HepG2 (cell line): ENCODE measurements around the gene PLEKHA6. TPM values are rescaled to one million over a fixed set of nuclear protein-coding genes. Genes with fewer than 3 reads are reported as not detected.

ENCODE experiments used
- ATF7 ChIP-seq, 2 experiments: fragments of 450-650 bp in 1 of 2; sonication (generic) in 1 of 2; formaldehyde crosslinking in 1 of 2; IDR thresholded peaks; 2 replicates each; pipeline versions ENCODE4 v1.4.0 to v1.6.1; 2016 to 2020; ENCODE audit warnings: antibody characterized with exemption in 1 of 2, mild to moderate bottlenecking in 1 of 2, missing genetic modification reagents in 1 of 2
- CENPT ChIP-seq: sonication (generic); formaldehyde crosslinking; IDR thresholded peaks from 2 replicates; pipeline ENCODE4 v1.8.0; 2022; ENCODE audit warnings: low read depth, mild to moderate bottlenecking, moderate library complexity, missing genetic modification reagents
- FOXM1 ChIP-seq: sonication (generic); formaldehyde crosslinking; IDR thresholded peaks from 2 replicates; pipeline ENCODE4 v1.5.0; 2020; ENCODE audit warnings: missing genetic modification reagents
- GRHL1 ChIP-seq: sonication (generic); formaldehyde crosslinking; conservative IDR thresholded peaks from 2 replicates; pipeline ENCODE4 v1.8.0; 2022; ENCODE audit warnings: missing genetic modification reagents
- JARID2 ChIP-seq: sonication (generic); formaldehyde crosslinking; IDR thresholded peaks from 2 replicates; pipeline ENCODE4 v1.8.1; 2023; ENCODE audit warnings: missing genetic modification reagents, inconsistent platforms; ENCODE audit not compliant: insufficient replicate concordance
- MTF2 ChIP-seq: sonication (generic); formaldehyde crosslinking; IDR thresholded peaks from 2 replicates; pipeline ENCODE4 v1.5.0; 2020; ENCODE audit warnings: missing genetic modification reagents, borderline replicate concordance
- POLR2AphosphoS2 ChIP-seq: IDR thresholded peaks from 2 replicates; pipeline ENCODE4 v1.6.1; 2011; ENCODE audit warnings: low read depth, low read length, improper control_type of control experiment
- SALL1 ChIP-seq: sonication (generic); formaldehyde crosslinking; IDR thresholded peaks from 2 replicates; pipeline ENCODE4 v1.8.0; 2022; ENCODE audit warnings: mild to moderate bottlenecking, missing genetic modification reagents
- SIX4 ChIP-seq: sonication (generic); formaldehyde crosslinking; IDR thresholded peaks from 2 replicates; pipeline ENCODE4 v1.4.0; 2020; ENCODE audit warnings: missing genetic modification reagents
- SRSF1 ChIP-seq: fragments of 200-400 bp; formaldehyde crosslinking; optimal IDR thresholded peaks from 2 replicates; pipeline ENCODE3; 2017; ENCODE audit warnings: mild to moderate bottlenecking, low read depth, low read length, moderate library complexity
- TMF1 ChIP-seq: sonication (generic); formaldehyde crosslinking; IDR thresholded peaks from 2 replicates; pipeline ENCODE4 v1.8.1; 2022; ENCODE audit warnings: low read depth, missing genetic modification reagents
- ZBTB21 ChIP-seq: sonication (generic); formaldehyde crosslinking; IDR thresholded peaks from 2 replicates; pipeline ENCODE4 v1.4.0; 2020; ENCODE audit warnings: missing genetic modification reagents
- ZNF883 ChIP-seq: sonication (generic); formaldehyde crosslinking; IDR thresholded peaks from 2 replicates; pipeline ENCODE4 v1.5.1; 2020; ENCODE audit warnings: mild to moderate bottlenecking, missing genetic modification reagents; ENCODE audit errors: not compliant biosample characterization
- ZSCAN30 ChIP-seq: sonication (generic); formaldehyde crosslinking; IDR thresholded peaks from 2 replicates; pipeline ENCODE4 v1.5.0; 2020; ENCODE audit warnings: mild to moderate bottlenecking, missing genetic modification reagents
- polyA plus RNA-seq, 8 experiments: library from polyadenylated mRNA; depleted of rRNA in 3 of 8; stranded (reverse) in 7 of 8; unstranded in 1 of 8; fragments of >200 nt; fragmentation: Illumina TruSeq in 4 of 8; extraction: Trizol in 4 of 8; gene quantifications; 2 replicates each; pipeline versions ENCODE4 v1.2.1 to v1.2.3, GENCODE V29; 2011 to 2016; ENCODE audit warnings: low read depth in 4 of 8, missing spikeins in 1 of 8, mixed read lengths in 1 of 8; ENCODE audit not compliant: insufficient read depth in 1 of 8
- total RNA-seq, 5 experiments: library from RNA; depleted of rRNA; stranded (reverse); fragments of >200 nt; fragmentation: Illumina TruSeq; extraction: Trizol; gene quantifications; 2 replicates each; pipeline ENCODE4 v1.2.3, GENCODE V29; 2016; ENCODE audit warnings: low read depth in 1 of 5
- TF ChIP-seq, protein P1 (sequence below): IDR thresholded peaks from 2 replicates; pipeline ENCODE4 v1.6.1; 2012; ENCODE audit warnings: low read depth, low read length, improper control_type of control experiment
- TF ChIP-seq, protein P2 (sequence below): IDR thresholded peaks from 2 replicates; pipeline ENCODE4 v1.6.1; 2018; ENCODE audit warnings: missing genetic modification reagents, mild to moderate bottlenecking, missing compliant biosample characterization
- TF ChIP-seq, protein P3 (sequence below), 2 experiments: sonication (generic) in 1 of 2; formaldehyde crosslinking in 1 of 2; IDR thresholded peaks; 2 replicates each; pipeline versions ENCODE4 v1.4.0 to v1.6.1; 2016 to 2020; ENCODE audit warnings: borderline replicate concordance in 1 of 2, low read depth in 1 of 2, mild to moderate bottlenecking in 1 of 2, missing genetic modification reagents in 1 of 2
- TF ChIP-seq, protein P4 (sequence below): sonication (generic); formaldehyde crosslinking; IDR thresholded peaks from 2 replicates; pipeline ENCODE4 v1.4.0; 2020; ENCODE audit warnings: mild to moderate bottlenecking, missing genetic modification reagents

Gene PLEKHA6
- total and polyA plus RNA-seq, 2 of the 13 experiments (the other 11 are each of a cell fraction or from before 2014, with no cell fraction given): 5.3 to 11.4 TPM

DNA sequence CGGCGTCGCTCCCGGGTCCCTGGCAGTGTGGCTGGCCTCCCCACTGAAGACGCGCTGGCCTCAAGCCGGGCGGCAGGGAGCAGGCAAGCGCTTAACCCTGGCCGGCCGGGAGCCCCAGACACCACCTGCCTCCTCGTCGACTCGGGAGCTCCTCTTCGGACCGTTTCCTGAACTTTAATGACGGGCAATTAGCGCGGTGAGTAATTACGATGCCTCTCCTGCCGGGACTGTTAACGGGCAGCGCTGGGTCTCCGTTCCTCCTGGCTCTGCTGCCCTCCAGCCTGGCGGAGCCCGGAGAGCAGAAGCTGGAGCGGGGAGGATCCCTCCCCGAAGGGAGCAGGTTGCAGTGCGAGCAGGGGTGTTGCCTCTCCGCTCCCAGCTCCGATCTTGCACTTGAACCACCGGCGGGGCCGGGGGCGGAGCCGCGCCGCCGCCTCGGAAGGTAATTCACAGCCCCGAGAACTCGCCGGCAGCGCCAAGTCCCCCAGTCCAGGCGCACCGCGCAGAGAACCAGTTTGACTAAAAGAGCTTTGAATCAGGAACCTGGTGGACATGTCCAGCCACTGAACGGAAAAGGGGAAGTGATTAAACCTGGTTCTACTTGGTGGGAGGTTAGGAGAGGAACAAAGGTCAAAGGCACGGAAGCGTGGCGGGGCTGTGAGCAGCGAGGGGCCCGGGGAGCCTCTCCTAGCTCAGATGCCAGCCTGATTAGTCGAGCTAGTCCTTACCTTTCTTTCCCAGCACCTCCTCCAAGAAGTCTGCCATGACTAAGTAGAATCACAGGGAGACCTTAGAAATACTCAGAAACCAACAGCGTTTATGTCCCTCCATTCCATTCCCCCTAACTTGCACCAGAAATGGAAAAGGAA, 18.3 kb upstream of the PLEKHA6 start (continued):
- TF ChIP-seq, protein P1, sequence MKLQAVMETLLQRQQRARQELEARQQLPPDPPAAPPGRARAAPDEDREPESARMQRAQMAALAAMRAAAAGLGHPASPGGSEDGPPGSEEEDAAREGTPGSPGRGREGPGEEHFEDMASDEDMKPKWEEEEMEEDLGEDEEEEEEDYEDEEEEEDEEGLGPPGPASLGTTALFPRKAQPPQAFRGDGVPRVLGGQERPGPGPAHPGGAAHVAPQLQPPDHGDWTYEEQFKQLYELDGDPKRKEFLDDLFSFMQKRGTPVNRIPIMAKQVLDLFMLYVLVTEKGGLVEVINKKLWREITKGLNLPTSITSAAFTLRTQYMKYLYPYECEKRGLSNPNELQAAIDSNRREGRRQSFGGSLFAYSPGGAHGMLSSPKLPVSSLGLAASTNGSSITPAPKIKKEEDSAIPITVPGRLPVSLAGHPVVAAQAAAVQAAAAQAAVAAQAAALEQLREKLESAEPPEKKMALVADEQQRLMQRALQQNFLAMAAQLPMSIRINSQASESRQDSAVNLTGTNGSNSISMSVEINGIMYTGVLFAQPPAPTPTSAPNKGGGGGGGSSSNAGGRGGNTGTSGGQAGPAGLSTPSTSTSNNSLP: no peak
- TF ChIP-seq SIX4 (CRISPR knock-in tag) (no peak), POLR2AphosphoS2 (no peak), SRSF1 (peak; percentile 66), GRHL1 (CRISPR knock-in tag) (no peak), FOXM1 (no peak), TMF1 (CRISPR knock-in tag) (no peak), MTF2 (0 out of 2 replicates have a peak, but pooled peaks have one; percentile 19), ZBTB21 (CRISPR knock-in tag) (no peak), ZNF883 (CRISPR knock-in tag) (no peak), SALL1 (CRISPR knock-in tag) (peak; percentile 39; the same call in 1 of the 2 replicates), JARID2 (CRISPR knock-in tag) (no peak), CENPT (CRISPR knock-in tag) (no peak), ZSCAN30 (no peak), ATF7 (IDR thresholded peaks at IDR 0.05) (no peak), ATF7 (CRISPR knock-in tag; IDR thresholded peaks at IDR 0.05) (no peak)
- TF ChIP-seq, protein P2, sequence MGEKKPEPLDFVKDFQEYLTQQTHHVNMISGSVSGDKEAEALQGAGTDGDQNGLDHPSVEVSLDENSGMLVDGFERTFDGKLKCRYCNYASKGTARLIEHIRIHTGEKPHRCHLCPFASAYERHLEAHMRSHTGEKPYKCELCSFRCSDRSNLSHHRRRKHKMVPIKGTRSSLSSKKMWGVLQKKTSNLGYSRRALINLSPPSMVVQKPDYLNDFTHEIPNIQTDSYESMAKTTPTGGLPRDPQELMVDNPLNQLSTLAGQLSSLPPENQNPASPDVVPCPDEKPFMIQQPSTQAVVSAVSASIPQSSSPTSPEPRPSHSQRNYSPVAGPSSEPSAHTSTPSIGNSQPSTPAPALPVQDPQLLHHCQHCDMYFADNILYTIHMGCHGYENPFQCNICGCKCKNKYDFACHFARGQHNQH (CRISPR knock-in tag): peak; percentile 35; the same call in 1 of the 2 replicates
- TF ChIP-seq, protein P3, sequence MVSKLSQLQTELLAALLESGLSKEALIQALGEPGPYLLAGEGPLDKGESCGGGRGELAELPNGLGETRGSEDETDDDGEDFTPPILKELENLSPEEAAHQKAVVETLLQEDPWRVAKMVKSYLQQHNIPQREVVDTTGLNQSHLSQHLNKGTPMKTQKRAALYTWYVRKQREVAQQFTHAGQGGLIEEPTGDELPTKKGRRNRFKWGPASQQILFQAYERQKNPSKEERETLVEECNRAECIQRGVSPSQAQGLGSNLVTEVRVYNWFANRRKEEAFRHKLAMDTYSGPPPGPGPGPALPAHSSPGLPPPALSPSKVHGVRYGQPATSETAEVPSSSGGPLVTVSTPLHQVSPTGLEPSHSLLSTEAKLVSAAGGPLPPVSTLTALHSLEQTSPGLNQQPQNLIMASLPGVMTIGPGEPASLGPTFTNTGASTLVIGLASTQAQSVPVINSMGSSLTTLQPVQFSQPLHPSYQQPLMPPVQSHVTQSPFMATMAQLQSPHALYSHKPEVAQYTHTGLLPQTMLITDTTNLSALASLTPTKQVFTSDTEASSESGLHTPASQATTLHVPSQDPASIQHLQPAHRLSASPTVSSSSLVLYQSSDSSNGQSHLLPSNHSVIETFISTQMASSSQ (IDR thresholded peaks at IDR 0.05; ENCODE audit: low read depth): no peak
- TF ChIP-seq, protein P3 (CRISPR knock-in tag; IDR thresholded peaks at IDR 0.05; ENCODE audit: borderline replicate concordance): no peak
- TF ChIP-seq, protein P4, sequence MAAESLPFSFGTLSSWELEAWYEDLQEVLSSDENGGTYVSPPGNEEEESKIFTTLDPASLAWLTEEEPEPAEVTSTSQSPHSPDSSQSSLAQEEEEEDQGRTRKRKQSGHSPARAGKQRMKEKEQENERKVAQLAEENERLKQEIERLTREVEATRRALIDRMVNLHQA (CRISPR knock-in tag): no peak
